ENCODE measurements around the gene WDFY2.

GRCh38 chr13:51733374-51734298 is 149.4 kb downstream of the WDFY2 start:
- no peak for TF ChIP-seq FOXA1 (IDR thresholded peaks at IDR 0.05)
- TF ChIP-seq SP1 (IDR thresholded peaks at IDR 0.05), result no peak
- no peak for TF ChIP-seq FOXK2 (IDR thresholded peaks at IDR 0.05)
- no peak for TF ChIP-seq PKNOX1 (IDR thresholded peaks at IDR 0.05)
- no peak for TF ChIP-seq FOXM1 (IDR thresholded peaks at IDR 0.05; ENCODE audit: borderline replicate concordance)
- no peak for TF ChIP-seq SUZ12 (IDR thresholded peaks at IDR 0.05)
- no peak for TF ChIP-seq BHLHE40 (IDR thresholded peaks at IDR 0.05; ENCODE audit: borderline replicate concordance)
- no peak for TF ChIP-seq HDGF (IDR thresholded peaks at IDR 0.05; ENCODE audit: borderline replicate concordance)
- TF ChIP-seq TARDBP (IDR thresholded peaks at IDR 0.05), result no peak
